Activated naive CD4-positive, alpha-beta T cell treated with anti-CD3 and anti-CD28 coated beads, Interleukin-2, amount 50 U/mL, for 72 hours (primary cell): Measurements from ENCODE around the gene UMODL1. TPM values are rescaled to one million over a fixed set of nuclear protein-coding genes. Genes with fewer than 3 reads are reported as not detected.
A peak's percentile ranks its signal among the peaks of the same experiment; 100 is the strongest.

Experiments
- ATAC-seq, 2 donors: fragments of 150-1000 bp; cut with Tn5 transposase; 2 replicates each; pipeline ENCODE4 v1.10.0; 2021; ENCODE audit warnings: mild to moderate bottlenecking in 2 of 2, moderate library complexity in 2 of 2
- DNase-seq, 2 donors: peaks; one replicate each; pipeline ENCODE4 v3.0.0; 2021 to 2022; ENCODE audit warnings: low spot score in 2 of 2
- H3K27ac Mint-ChIP-seq, 2 donors: one replicate each; pipeline ENCODE4 v1.8.0; 2022; ENCODE audit warnings: mild to moderate bottlenecking in 2 of 2, mixed read lengths in 2 of 2
- H3K36me3 Mint-ChIP-seq, 2 donors: one replicate each; pipeline ENCODE4 v1.8.0; 2022; ENCODE audit warnings: mixed read lengths in 2 of 2
- H3K9me3 Mint-ChIP-seq, 2 donors: one replicate each; pipeline ENCODE4 v1.8.0; 2022; ENCODE audit warnings: mixed read lengths in 2 of 2
- total RNA-seq, 2 donors: library from RNA; stranded (reverse); gene quantifications; one replicate each; pipeline ENCODE4 v1.2.3, GENCODE V29; 2022

Gene UMODL1
- total RNA-seq, 2 donors from 2014 or later, result 0.09 to 0.18 TPM

GRCh38 chr21:42081931-42082381 is 10.8 kb downstream of the UMODL1 start:
- ATAC-seq, result no peak
- no peak for DNase-seq
- Mint-ChIP-seq H3K27ac (no peak overlapping the region), H3K9me3 (no peaks in the 10 kb centered on the region), H3K36me3 (no peaks in the 10 kb centered on the region)

DNA sequence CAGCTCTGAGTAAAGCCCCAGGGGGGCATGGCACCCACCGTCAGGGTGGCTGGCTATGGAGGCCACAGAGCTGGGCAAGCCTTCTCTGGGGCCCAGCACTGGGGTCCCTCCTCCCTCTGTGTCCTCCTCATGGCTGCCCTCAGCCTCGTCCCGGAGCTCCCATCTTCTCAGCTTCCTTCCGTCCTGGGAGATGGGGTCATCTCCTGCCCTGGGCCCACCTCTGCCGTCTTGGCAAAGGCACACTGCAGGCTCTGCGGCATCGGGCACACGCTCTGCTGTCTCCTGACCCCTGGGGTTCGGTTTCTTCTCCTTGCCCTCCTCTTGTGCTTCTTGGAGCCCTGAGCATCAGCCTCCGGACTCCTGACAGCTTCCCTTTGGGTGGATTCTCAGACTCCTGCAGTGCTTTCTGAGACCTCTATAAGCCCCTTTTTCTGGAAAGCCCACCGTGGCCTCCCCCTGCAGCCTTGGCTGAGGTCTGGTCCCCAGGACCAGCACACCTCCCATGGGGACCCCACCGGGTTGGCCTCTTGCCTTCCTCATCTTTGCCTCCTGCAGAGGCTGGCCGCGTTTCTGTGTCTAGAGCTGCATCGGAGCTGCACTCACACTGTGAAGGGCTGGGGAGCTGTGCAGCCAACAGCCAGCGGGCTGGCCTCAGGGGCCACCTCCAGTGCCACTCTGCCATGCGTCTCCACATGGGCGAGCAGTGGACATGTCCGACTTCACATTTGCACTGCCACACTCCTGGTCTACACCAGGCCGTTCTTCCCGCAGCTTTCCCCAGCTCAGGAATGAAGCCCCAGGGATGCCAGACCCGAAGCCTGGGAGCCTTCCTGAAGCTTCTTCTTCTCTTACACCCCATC is 11.6 kb downstream of the UMODL1 start:
- ATAC-seq (no peak), DNase-seq (no peak)
- peak overlapping the region in 1 of 2 donors; percentile 74 for H3K27ac Mint-ChIP-seq
- no peaks in the 10 kb centered on the region for H3K9me3 Mint-ChIP-seq
- no peaks in the 10 kb centered on the region for H3K36me3 Mint-ChIP-seq

DNA sequence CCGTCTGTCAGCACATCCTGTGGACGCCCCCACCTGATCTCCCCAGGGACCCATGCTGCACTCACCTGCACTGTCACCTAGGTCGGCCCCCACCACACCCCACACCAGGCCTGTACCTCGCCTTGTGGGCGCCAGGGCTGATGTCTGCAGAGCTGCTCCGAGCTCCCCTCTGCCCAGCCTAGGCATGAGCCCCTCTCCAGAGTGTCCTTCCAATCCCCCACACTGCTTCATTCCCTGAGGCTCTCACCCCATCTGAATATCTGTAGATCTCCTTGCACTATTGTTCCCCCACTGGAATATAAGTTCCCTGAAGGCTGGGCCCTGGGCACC is 12.2 kb downstream of the UMODL1 start:
- H3K9me3 Mint-ChIP-seq, result no peaks in the 10 kb centered on the region
- H3K36me3 Mint-ChIP-seq, result no peaks in the 10 kb centered on the region
- no peak for DNase-seq
- ATAC-seq, result no peak
- peak overlapping the region in 1 of 2 donors; percentile 74 for H3K27ac Mint-ChIP-seq

GRCh38 chr21:42084079-42084478 is 13.0 kb downstream of the UMODL1 start:
- Mint-ChIP-seq H3K36me3 (no peaks in the 10 kb centered on the region), H3K9me3 (no peaks in the 10 kb centered on the region), H3K27ac (peak overlapping the region in 1 of 2 donors; percentile 22)
- ATAC-seq (no peak), DNase-seq (no peak)

- DNase-seq (no peak), ATAC-seq (no peak)
- Mint-ChIP-seq H3K27ac (no peak overlapping the region), H3K9me3 (no peaks in the 10 kb centered on the region), H3K36me3 (no peaks in the 10 kb centered on the region)
Measured at GRCh38 chr21:42085246-42086077, 14.3 kb downstream of the UMODL1 start.

DNA sequence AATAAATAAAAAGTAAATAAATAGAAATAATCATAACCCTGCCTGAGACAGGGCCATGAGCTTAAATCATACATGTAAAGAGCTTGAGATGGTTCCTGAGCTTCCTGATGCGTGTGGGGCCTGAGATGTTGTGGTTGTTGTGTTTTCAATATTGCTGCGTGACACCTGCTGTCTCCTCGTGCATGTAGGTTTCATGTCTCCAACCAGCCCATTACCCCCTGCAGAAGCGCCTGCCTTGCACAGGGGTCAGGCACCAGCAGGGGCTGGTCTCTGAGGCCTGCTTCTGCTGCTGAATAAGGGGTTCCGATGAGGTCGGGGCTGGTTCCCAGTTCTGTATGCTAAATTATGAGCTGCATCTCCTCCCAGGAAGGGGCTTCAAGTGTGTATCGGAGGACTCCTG is 15.9 kb downstream of the UMODL1 start:
- DNase-seq, result no peak
- Mint-ChIP-seq H3K36me3 (no peaks in the 10 kb centered on the region), H3K27ac (peak overlapping the region in 1 of 2 donors; percentile 50), H3K9me3 (no peaks in the 10 kb centered on the region)
- ATAC-seq, result no peak

GRCh38 chr21:42088148-42088547 is 17.0 kb downstream of the UMODL1 start:
- no peaks in the 10 kb centered on the region for H3K36me3 Mint-ChIP-seq
- DNase-seq (no peak), ATAC-seq (no peak)
- H3K9me3 Mint-ChIP-seq, result no peaks in the 10 kb centered on the region
- no peak overlapping the region for H3K27ac Mint-ChIP-seq

GRCh38 chr21:42088658-42089057 is 17.5 kb downstream of the UMODL1 start:
- no peaks in the 10 kb centered on the region for H3K36me3 Mint-ChIP-seq
- H3K27ac Mint-ChIP-seq, result peak overlapping the region in 1 of 2 donors; percentile 5

DNA sequence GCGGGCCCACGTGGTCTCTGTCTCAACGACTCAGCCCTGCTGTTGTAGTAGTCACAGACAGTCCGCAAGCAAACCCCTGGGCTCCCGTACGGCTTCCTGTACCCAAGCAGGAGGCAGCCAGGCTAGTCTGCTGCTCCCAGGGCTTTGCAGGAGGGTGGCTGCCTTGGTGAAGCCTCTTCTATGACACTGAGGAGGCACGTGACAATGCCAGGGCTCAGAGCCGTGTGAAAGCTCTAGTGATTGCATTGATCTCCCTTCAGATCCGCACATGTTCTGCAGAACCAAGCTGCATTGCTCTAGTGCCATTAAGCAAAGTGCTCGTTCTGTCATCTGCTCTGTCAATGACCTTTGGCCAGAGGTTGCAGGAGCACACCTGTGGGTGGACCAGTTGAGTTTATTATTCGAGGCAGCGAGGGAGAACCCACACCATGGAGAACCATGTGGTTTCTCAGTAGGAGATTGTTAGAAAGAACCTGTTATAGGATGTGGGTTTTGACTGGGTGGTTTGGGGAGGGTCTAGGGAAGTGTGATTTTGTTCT is 18.0 kb downstream of the UMODL1 start:
- H3K36me3 Mint-ChIP-seq, result no peaks in the 10 kb centered on the region
- no peaks in the 10 kb centered on the region for H3K9me3 Mint-ChIP-seq
- ATAC-seq (peak; percentile 31 to 51), DNase-seq (peak in 1 of 2 donors; percentile 9)
- H3K27ac Mint-ChIP-seq, result peak overlapping the region in 1 of 2 donors; percentile 5

More at GRCh38 chr21:42088658-42089057, 17.5 kb downstream of the UMODL1 start:
- DNase-seq, result no peak
- H3K9me3 Mint-ChIP-seq, result no peaks in the 10 kb centered on the region
- ATAC-seq, result no peak

GRCh38 chr21:42089665-42090310 is 18.7 kb downstream of the UMODL1 start:
- DNase-seq (no peak), ATAC-seq (peak in 1 of 2 donors; percentile 20)
- Mint-ChIP-seq H3K9me3 (no peaks in the 10 kb centered on the region), H3K36me3 (no peaks in the 10 kb centered on the region), H3K27ac (no peak overlapping the region)

GRCh38 chr21:42091899-42092508 is 20.9 kb downstream of the UMODL1 start:
- Mint-ChIP-seq H3K9me3 (peaks cover 0 to 4% of the 10 kb centered on the region in 2 donors), H3K27ac (no peak overlapping the region), H3K36me3 (peaks cover 0 to 5% of the 10 kb centered on the region in 2 donors)
- DNase-seq (no peak), ATAC-seq (no peak)

GRCh38 chr21:42092771-42093170 is 21.7 kb downstream of the UMODL1 start:
- ATAC-seq, result no peak
- Mint-ChIP-seq H3K27ac (no peak overlapping the region), H3K36me3 (peaks cover 0 to 5% of the 10 kb centered on the region in 2 donors), H3K9me3 (peaks cover 0 to 4% of the 10 kb centered on the region in 2 donors)
- DNase-seq, result no peak

DNA sequence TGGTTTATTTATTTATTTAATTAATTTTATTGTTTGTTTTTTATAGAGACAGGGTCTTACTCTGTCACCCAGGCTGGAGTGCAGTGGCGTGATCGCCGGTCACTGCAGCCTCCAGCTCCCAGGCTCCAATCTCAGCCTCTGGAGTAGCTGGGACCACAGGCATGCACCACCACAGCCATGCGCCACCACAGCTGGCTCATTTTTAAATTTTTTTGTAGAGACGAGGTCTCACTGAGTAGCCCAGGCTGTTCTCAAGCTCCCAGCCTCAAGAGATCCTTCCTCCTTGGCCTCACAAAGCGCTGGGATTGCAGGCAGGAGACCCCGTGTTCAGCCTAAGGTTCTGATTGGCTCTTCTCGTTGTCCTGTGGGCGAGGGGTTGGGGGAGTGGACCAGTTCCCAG is 22.1 kb downstream of the UMODL1 start:
- Mint-ChIP-seq H3K27ac (no peak overlapping the region), H3K36me3 (peaks cover 0 to 5% of the 10 kb centered on the region in 2 donors), H3K9me3 (peaks cover 0 to 4% of the 10 kb centered on the region in 2 donors)
- DNase-seq (no peak), ATAC-seq (no peak)

- ATAC-seq (no peak), DNase-seq (no peak)
- Mint-ChIP-seq H3K36me3 (peaks cover 0 to 5% of the 10 kb centered on the region in 2 donors), H3K9me3 (peaks cover 0 to 4% of the 10 kb centered on the region in 2 donors), H3K27ac (no peak overlapping the region)
Measured at GRCh38 chr21:42093991-42094421, 22.9 kb downstream of the UMODL1 start.

- Mint-ChIP-seq H3K9me3 (peaks cover 0 to 4% of the 10 kb centered on the region in 2 donors), H3K27ac (no peak overlapping the region), H3K36me3 (peaks cover 0 to 5% of the 10 kb centered on the region in 2 donors)
- no peak for ATAC-seq
- DNase-seq, result no peak
Measured at GRCh38 chr21:42094811-42095210, 23.7 kb downstream of the UMODL1 start.

DNA sequence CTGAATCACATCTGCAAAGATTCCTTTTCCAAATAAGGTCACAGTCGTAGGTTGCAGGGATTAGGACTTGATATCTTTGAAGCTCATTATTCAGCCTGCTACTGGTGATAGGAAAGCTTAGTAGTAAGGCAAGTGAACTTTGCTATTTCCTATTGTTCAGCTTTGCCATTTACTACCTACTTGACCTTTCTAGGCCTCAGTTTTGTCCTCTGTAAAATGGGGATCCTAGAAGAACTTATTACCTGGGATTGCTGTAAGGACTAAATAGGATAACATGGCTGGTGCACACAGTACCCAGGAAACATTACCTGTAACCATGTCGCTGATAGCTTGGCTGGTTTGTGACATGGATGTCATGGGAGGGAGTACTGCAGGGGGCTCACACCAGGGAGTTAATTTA is 24.5 kb downstream of the UMODL1 start:
- H3K27ac Mint-ChIP-seq, result no peak overlapping the region
- H3K9me3 Mint-ChIP-seq, result peaks cover 0 to 4% of the 10 kb centered on the region in 2 donors
- peaks cover 0 to 5% of the 10 kb centered on the region in 2 donors for H3K36me3 Mint-ChIP-seq
- DNase-seq (no peak), ATAC-seq (no peak)
